Fibroblast of mammary gland (primary cell): ENCODE results near the gene CHADL.
A peak's percentile ranks its signal among the peaks of the same experiment; 100 is the strongest.

ENCODE experiments used
- DNase-seq: peaks from one replicate; pipeline ENCODE4 v3.0.0-alpha.2; 2010; ENCODE audit warnings: low read depth
- H3K4me3 ChIP-seq: 2 replicates; pipeline ENCODE4 v1.5.1; 2011; ENCODE audit warnings: low read depth, mild to moderate bottlenecking, low read length, moderate library complexity; ENCODE audit not compliant: control insufficient read depth
- CTCF ChIP-seq: conservative IDR thresholded peaks from 2 replicates; pipeline ENCODE4 v1.5.1; 2011; ENCODE audit warnings: low read depth, low read length, inconsistent platforms; ENCODE audit not compliant: control insufficient read depth, insufficient read depth

The CHADL gene

GRCh38 chr22:41240377-41241132 lies at the start of gene CHADL:
Gene CHADL (minus strand): TSS chr22:41240931. CDS start chr22:41240881, 50 bp downstream.
- no peak for DNase-seq
- TF ChIP-seq CTCF = no peak
- no peak within 1 kb of the TSS for H3K4me3 ChIP-seq

- no peak overlapping the region for H3K4me3 ChIP-seq
- no peak for DNase-seq
- no peak for TF ChIP-seq CTCF
These were observed 48.9 kb upstream of the CHADL start for GRCh38 chr22:41289671-41290070.

- DNase-seq = peak; percentile 67
- H3K4me3 ChIP-seq = no peak overlapping the region
- no peak for TF ChIP-seq CTCF
These were observed 47.7 kb upstream of the CHADL start for GRCh38 chr22:41288245-41288946.

GRCh38 chr22:41286639-41287091 lies 45.9 kb upstream of the CHADL start:
- TF ChIP-seq CTCF = no peak
- H3K4me3 ChIP-seq = peak overlapping the region; percentile 88
- peak; percentile 25 for DNase-seq

- DNase-seq = peak; percentile 97
- peak within 1 kb of the TSS; percentile 88 for H3K4me3 ChIP-seq
- TF ChIP-seq CTCF = peak; percentile 4
These were observed 45.3 kb upstream of the CHADL start, which contains the start of gene RANGAP1 for GRCh38 chr22:41285820-41286638. Gene RANGAP1 (minus strand): TSS chr22:41286187. CDS start chr22:41281044, 5,143 bp downstream.

- peak overlapping the region; percentile 88 for H3K4me3 ChIP-seq
- TF ChIP-seq CTCF = no peak
- peak; percentile 94 for DNase-seq
These were observed 44.7 kb upstream of the CHADL start for GRCh38 chr22:41285441-41285819.
